Right lobe of liver (tissue), 6 donors: ENCODE measurements around the gene INTS7. TPM values are rescaled to one million over a fixed set of nuclear protein-coding genes. Genes with fewer than 3 reads are reported as not detected.
"Not testable (repeated sequence)": the region's sequence is repeated elsewhere in the genome, so short reads cannot be mapped to it uniquely, and the experiment has no call there.

Experiments
- ATAC-seq, 4 donors: fragments of 200-7000 bp; cut with Tn5 transposase; one replicate each; pipeline ENCODE4 v1.9.1; 2020; ENCODE audit warnings: mild to moderate bottlenecking in 4 of 4, moderate library complexity in 4 of 4
- DNase-seq, 3 donors: peaks; one replicate each; pipeline ENCODE4 v3.0.0-alpha.2; 2020
- H3K27ac ChIP-seq, 3 donors: fragments of 200-600 bp; one replicate each; pipeline ENCODE4 v1.8.0; 2022
- H3K27me3 ChIP-seq, 2 donors: fragments of 200-600 bp; one replicate each; pipeline ENCODE4 v1.8.0; 2022
- H3K36me3 ChIP-seq, 4 donors: fragments of 200-600 bp; sonication (generic) in 1 of 4; one replicate each; pipeline versions ENCODE4 v1.5.1 to v1.8.0; 2017 to 2022; ENCODE audit warnings: control low read depth in 1 of 4
- H3K4me1 ChIP-seq, 4 donors: fragments of 200-600 bp; sonication (generic) in 1 of 4; one replicate each; pipeline versions ENCODE4 v1.5.1 to v1.8.0; 2017 to 2022; ENCODE audit warnings: control low read depth in 1 of 4
- H3K4me3 ChIP-seq, 3 donors: fragments of 200-600 bp; one replicate each; pipeline ENCODE4 v1.8.0; 2022
- H3K9me3 ChIP-seq, 4 donors: fragments of 200-600 bp; sonication (generic) in 1 of 4; one replicate each; pipeline versions ENCODE4 v1.5.1 to v1.8.0; 2017 to 2022; ENCODE audit warnings: control low read depth in 1 of 4
- POLR2A ChIP-seq: fragments of 450-650 bp; IDR thresholded peaks from one replicate; pipeline ENCODE4 v1.6.1; 2017; ENCODE audit warnings: antibody characterized with exemption, mild to moderate bottlenecking
- WGBS: methylation state at CpG from one replicate; pipeline ENCODE4 v1.1.6; 2018; ENCODE audit warnings: low coverage, low lambda C conversion rate; ENCODE audit not compliant: insufficient coverage; ENCODE audit errors: missing lambda C conversion rate; 5-methylcytosine and 5-hydroxymethylcytosine counted together
- intact Hi-C, 2 donors: fragments of 100-400 bp; cut with DNase I; formaldehyde crosslinking; loops; one replicate each; pipeline versions ENCODE4 v1.11.2 to v1.14.1; 2022
- total RNA-seq, 6 experiments: library from RNA; depleted of rRNA in 2 of 6; stranded (reverse); fragments of >200 nt in 2 of 6; fragmentation: NEBNext Ultra II Directional in 3 of 6; extraction: Animal tissue kit (Norgen Biotek cat#: 25700) in 3 of 6; gene quantifications; one replicate each; pipeline versions ENCODE4 v1.1.0 to v1.2.4, GENCODE V29; 2016 to 2023
- TF ChIP-seq, protein P1 (sequence below), 4 donors: fragments of 200-600 bp in 3 of 4; fragments of 450-650 bp in 1 of 4; IDR thresholded peaks; one replicate each; pipeline versions ENCODE4 v1.5.1 to v1.8.0; 2016 to 2022; ENCODE audit warnings: antibody characterized with exemption in 4 of 4, mild to moderate bottlenecking in 2 of 4
- donor health status: DM: no; HTN: yes; CAD: no.
- donor health status: DM: no; HTN: no; CAD: no.
- donor health status: DM: no; HTN: no; CAD: no.
- donor health status: DM: no; HTN: yes; CAD: no.
- donor health status: DM: no; HTN: yes; CAD: no.

Gene INTS7
- total RNA-seq, 6 experiments from 2014 or later = 5.9 to 14.2 (median 9.6) TPM

DNA sequence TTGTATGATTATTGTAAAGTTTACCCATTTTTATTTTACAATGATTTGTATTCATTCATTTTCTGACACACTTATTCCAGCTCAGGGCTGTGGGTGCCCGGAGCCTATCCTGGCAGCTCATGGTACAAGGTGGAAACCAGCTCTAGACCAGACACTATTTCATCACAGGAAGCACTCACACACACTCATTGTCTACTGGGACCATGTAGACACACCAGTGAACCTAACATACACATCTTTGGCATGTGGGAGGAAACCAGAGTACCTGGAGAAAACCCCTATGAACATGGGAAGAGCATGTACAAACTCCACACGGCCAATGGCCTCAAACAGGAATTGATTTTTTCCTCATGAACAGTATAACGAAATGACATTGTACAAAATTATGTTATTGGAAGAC lies 2.5 kb upstream of the INTS7 start:
- intact Hi-C loops = loop anchor here in 1 of 2 donors (10.0 kb wide), 1 partner anchor 353 kb away; no protein-coding TSS in a partner anchor
- Histone ChIP-seq H3K27ac (no peak overlapping the region), H3K4me1 (peaks cover 0 to 19% (median 0%) of the 10 kb centered on the region in 4 donors), H3K9me3 (no peaks in the 10 kb centered on the region), H3K36me3 (no peaks in the 10 kb centered on the region), H3K27me3 (no peaks in the 10 kb centered on the region), H3K4me3 (no peak overlapping the region)
- no peak for TF ChIP-seq POLR2A
- TF ChIP-seq, protein P1, sequence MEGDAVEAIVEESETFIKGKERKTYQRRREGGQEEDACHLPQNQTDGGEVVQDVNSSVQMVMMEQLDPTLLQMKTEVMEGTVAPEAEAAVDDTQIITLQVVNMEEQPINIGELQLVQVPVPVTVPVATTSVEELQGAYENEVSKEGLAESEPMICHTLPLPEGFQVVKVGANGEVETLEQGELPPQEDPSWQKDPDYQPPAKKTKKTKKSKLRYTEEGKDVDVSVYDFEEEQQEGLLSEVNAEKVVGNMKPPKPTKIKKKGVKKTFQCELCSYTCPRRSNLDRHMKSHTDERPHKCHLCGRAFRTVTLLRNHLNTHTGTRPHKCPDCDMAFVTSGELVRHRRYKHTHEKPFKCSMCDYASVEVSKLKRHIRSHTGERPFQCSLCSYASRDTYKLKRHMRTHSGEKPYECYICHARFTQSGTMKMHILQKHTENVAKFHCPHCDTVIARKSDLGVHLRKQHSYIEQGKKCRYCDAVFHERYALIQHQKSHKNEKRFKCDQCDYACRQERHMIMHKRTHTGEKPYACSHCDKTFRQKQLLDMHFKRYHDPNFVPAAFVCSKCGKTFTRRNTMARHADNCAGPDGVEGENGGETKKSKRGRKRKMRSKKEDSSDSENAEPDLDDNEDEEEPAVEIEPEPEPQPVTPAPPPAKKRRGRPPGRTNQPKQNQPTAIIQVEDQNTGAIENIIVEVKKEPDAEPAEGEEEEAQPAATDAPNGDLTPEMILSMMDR (IDR thresholded peaks at IDR 0.05) = no peak
- WGBS = 68% methylated on average over 3 of the region's 3 CpGs
- ATAC-seq (no peak), DNase-seq (no peak)

DNA sequence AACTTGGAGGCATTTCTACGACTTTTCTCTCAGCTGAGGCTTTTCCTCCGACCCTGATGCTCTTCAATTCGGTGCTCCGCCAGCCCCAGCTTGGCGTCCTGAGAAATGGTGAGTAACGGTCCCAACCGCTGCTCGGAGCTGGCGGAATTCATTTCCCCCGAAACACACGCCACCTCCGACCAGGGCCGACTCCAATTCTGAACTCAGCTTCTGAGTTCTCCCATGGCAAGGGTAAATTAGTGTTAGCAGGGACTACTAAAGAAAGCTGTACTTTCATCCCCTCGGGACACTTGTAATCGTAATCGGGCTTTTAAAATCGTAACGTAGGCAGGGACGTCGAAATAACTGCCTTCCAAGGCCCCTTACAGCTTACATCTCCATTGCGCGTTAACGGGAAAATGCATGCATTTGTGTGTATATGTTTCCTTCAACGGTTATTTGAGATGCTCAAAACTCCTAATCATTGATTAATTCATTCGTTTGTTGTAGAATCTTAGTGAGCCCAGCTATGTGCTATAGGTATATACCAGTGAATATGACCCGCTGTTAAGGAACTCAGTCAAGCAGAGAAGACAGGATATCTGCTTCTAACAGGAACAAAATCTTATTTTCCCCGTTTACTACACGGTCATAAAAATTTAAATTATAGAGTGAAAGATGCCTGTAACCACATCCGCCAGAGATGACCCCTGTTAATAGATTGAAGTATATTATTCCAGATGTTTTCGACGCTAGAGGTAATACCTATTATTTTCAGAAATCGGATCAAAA lies 663 bp upstream of the INTS7 start:
- Histone ChIP-seq H3K9me3 (no peaks in the 10 kb centered on the region), H3K27ac (no peak overlapping the region), H3K4me1 (peaks cover 0 to 23% (median 2%) of the 10 kb centered on the region in 4 donors), H3K36me3 (no peaks in the 10 kb centered on the region), H3K4me3 (peak overlapping the region; percentile 54 to 60 (median 60)), H3K27me3 (no peaks in the 10 kb centered on the region)
- DNase-seq (no peak), ATAC-seq (no peak)
- intact Hi-C loops = loop anchor here in 1 of 2 donors (10.0 kb wide), 1 partner anchor 351 kb away; no protein-coding TSS in a partner anchor
- no peak for TF ChIP-seq POLR2A
- TF ChIP-seq, protein P1 (IDR thresholded peaks at IDR 0.05) = no peak
- under 1% methylated on average over 32 of the region's 32 CpGs for WGBS

GRCh38 chr1:212034516-212035122 lies 738 bp downstream of the INTS7 start:
- Histone ChIP-seq H3K4me1 (peaks cover 0 to 23% (median 3%) of the 10 kb centered on the region in 4 donors), H3K36me3 (no peaks in the 10 kb centered on the region), H3K27me3 (no peaks in the 10 kb centered on the region), H3K27ac (peak overlapping the region; percentile 77 to 78 (median 78)), H3K9me3 (no peaks in the 10 kb centered on the region), H3K4me3 (peak overlapping the region; percentile 54 to 60 (median 60))
- ATAC-seq (peak in 2 of 4 donors; percentile 10 to 13), DNase-seq (no peak)
- WGBS = under 1% methylated on average over 11 of the region's 13 CpGs
- intact Hi-C loops = loop anchor here in 1 of 2 donors (10.0 kb wide), 1 partner anchor 350 kb away; no protein-coding TSS in a partner anchor
- no peak for TF ChIP-seq POLR2A
- TF ChIP-seq, protein P1 (IDR thresholded peaks at IDR 0.05) = no peak

GRCh38 chr1:212030936-212031528 lies 4.3 kb downstream of the INTS7 start:
- WGBS = no CpG with 5 or more reads among the region's 1 CpG
- ATAC-seq (peak in 1 of 4 donors; percentile 18), DNase-seq (no peak)
- Histone ChIP-seq H3K4me1 (peaks cover 0 to 31% (median 10%) of the 10 kb centered on the region in 4 donors), H3K27ac (no peak overlapping the region), H3K27me3 (no peaks in the 10 kb centered on the region), H3K4me3 (no peak overlapping the region), H3K36me3 (no peaks in the 10 kb centered on the region), H3K9me3 (no peaks in the 10 kb centered on the region)
- intact Hi-C loops = loop anchor here in 1 of 2 donors (10.0 kb wide), 1 partner anchor 346 kb away; no protein-coding TSS in a partner anchor
- TF ChIP-seq, protein P1 (IDR thresholded peaks at IDR 0.05) = no peak
- no peak for TF ChIP-seq POLR2A

- peaks cover 0 to 19% (median 9%) of the 10 kb centered on the region in 4 donors for H3K4me1 ChIP-seq
- ATAC-seq, H3K9me3 ChIP-seq, H3K4me3 ChIP-seq, DNase-seq, H3K27ac ChIP-seq, H3K36me3 ChIP-seq, H3K27me3 ChIP-seq, intact Hi-C loops: not testable (repeated sequence)
- 68% methylated on average over 7 of the region's 10 CpGs for whole genome bisulfite sequencing
Measured at GRCh38 chr1:212027727-212028126, 7.6 kb downstream of the INTS7 start.
